SK-N-SH (cell line): ENCODE results near the gene ORM1. TPM values are rescaled to one million over a fixed set of nuclear protein-coding genes. Genes with fewer than 3 reads are reported as not detected.

ENCODE experiments used
- CTCF ChIA-PET: fragments of 300-600, 350-600 bp; formaldehyde crosslinking; extraction: SDS; loops from one replicate; lab custom pipeline; 2021; lab: Yijun Ruan, JAX
- POLR2A ChIA-PET: fragments of 350-600 bp; sonication (Branson Sonifier 250); formaldehyde crosslinking; extraction: SDS; loops from one replicate; lab custom pipeline; 2020; ENCODE audit warnings: antibody characterized with exemption, inconsistent platforms; lab: Yijun Ruan, JAX
- DNase-seq: peaks from one replicate; pipeline ENCODE4 v3.0.0; 2012
- H2AFZ ChIP-seq: fragments of 200-600 bp; sonication (generic); 2 replicates; pipeline ENCODE4 v1.8.1; 2016; ENCODE audit warnings: antibody characterized with exemption, mild to moderate bottlenecking, low read depth
- H3F3A ChIP-seq: fragments of 200-600 bp; sonication (generic); replicated peaks from 2 replicates; pipeline ENCODE3; 2016; ENCODE audit warnings: antibody characterized with exemption, mild to moderate bottlenecking; ENCODE audit not compliant: insufficient read depth
- H3K27ac ChIP-seq, 2 experiments: fragments of 200-500 bp in 1 of 2; fragments of 200-600 bp in 1 of 2; sonication (Bioruptor generic) in 1 of 2; sonication (generic), shearing (Covaris generic) in 1 of 2; 2 replicates each; pipeline versions ENCODE4 v1.5.1 to v1.6.1; 2014 to 2016; ENCODE audit warnings: low read depth in 2 of 2, inconsistent platforms in 1 of 2, low read length in 1 of 2, mild to moderate bottlenecking in 1 of 2, mixed read lengths in 1 of 2
- H3K27me3 ChIP-seq: fragments of 200-600 bp; sonication (generic), shearing (Covaris generic); 2 replicates; pipeline ENCODE4 v1.6.1; 2016; ENCODE audit warnings: mixed run types; ENCODE audit not compliant: insufficient read depth
- H3K36me3 ChIP-seq, 2 experiments: fragments of 200-500 bp in 1 of 2; fragments of 200-600 bp in 1 of 2; sonication (Bioruptor generic) in 1 of 2; sonication (generic) in 1 of 2; replicated peaks in 1 of 2; 2 replicates each; pipeline versions ENCODE3 to v1.5.1; 2014 to 2016; ENCODE audit warnings: low read length in 1 of 2, mild to moderate bottlenecking in 1 of 2; ENCODE audit not compliant: insufficient read depth in 2 of 2, control insufficient read depth in 1 of 2
- H3K4me1 ChIP-seq, 2 experiments: fragments of 200-500 bp in 1 of 2; fragments of 200-600 bp in 1 of 2; sonication (Bioruptor generic) in 1 of 2; sonication (generic), shearing (Covaris generic) in 1 of 2; 2 replicates each; pipeline versions ENCODE4 v1.5.1 to v1.6.1; 2014 to 2016; ENCODE audit warnings: low read depth in 1 of 2, low read length in 1 of 2, mixed run types in 1 of 2; ENCODE audit not compliant: insufficient read depth in 2 of 2, control insufficient read depth in 1 of 2
- H3K4me2 ChIP-seq: fragments of 200-600 bp; sonication (generic), shearing (Covaris generic); 2 replicates; pipeline ENCODE4 v1.6.1; 2017; ENCODE audit warnings: mixed run types
- H3K4me3 ChIP-seq, 2 experiments: fragments of 200-500 bp in 1 of 2; fragments of 200-600 bp in 1 of 2; sonication (Bioruptor generic) in 1 of 2; sonication (generic), shearing (Covaris generic) in 1 of 2; 2 replicates each; pipeline versions ENCODE4 v1.5.1 to v1.8.1; 2014 to 2016; ENCODE audit warnings: low read depth in 2 of 2, inconsistent platforms in 1 of 2, low read length in 1 of 2, mild to moderate bottlenecking in 1 of 2, mixed read lengths in 1 of 2, moderate library complexity in 1 of 2
- H3K79me2 ChIP-seq: fragments of 200-600 bp; sonication (generic); 2 replicates; pipeline ENCODE4 v1.8.1; 2017; ENCODE audit warnings: mild to moderate bottlenecking; ENCODE audit not compliant: insufficient read depth
- H3K9ac ChIP-seq: fragments of 200-600 bp; sonication (generic); 2 replicates; pipeline ENCODE4 v1.6.1; 2017; ENCODE audit warnings: mixed run types
- H3K9me2 ChIP-seq: fragments of 200-600 bp; sonication (generic); 2 replicates; pipeline ENCODE4 v1.6.1; 2017; ENCODE audit warnings: mixed run types
- H3K9me3 ChIP-seq: fragments of 200-600 bp; sonication (generic); 2 replicates; pipeline ENCODE4 v1.6.1; 2017; ENCODE audit warnings: mixed run types, mild to moderate bottlenecking, moderate library complexity
- H4K20me1 ChIP-seq: fragments of 200-600 bp; sonication (generic); 2 replicates; pipeline ENCODE4 v1.6.1; 2017; ENCODE audit warnings: mild to moderate bottlenecking, mixed run types; ENCODE audit not compliant: insufficient read depth
- CHD2 ChIP-seq: fragments of 150-350 bp; IDR thresholded peaks from 2 replicates; pipeline ENCODE4 v1.6.1; 2018; ENCODE audit warnings: low read length; ENCODE audit not compliant: partially characterized antibody
- ELF1 ChIP-seq: IDR thresholded peaks from 2 replicates; pipeline ENCODE4 v1.4.0; 2012
- FOXM1 ChIP-seq: IDR thresholded peaks from 2 replicates; pipeline ENCODE4 v1.4.0; 2012; ENCODE audit warnings: low read depth, mild to moderate bottlenecking
- JUND ChIP-seq: IDR thresholded peaks from 2 replicates; pipeline ENCODE4 v1.4.0; 2012
- MEF2A ChIP-seq: IDR thresholded peaks from 2 replicates; pipeline ENCODE4 v1.4.0; 2012; ENCODE audit warnings: low read depth, borderline replicate concordance
- MXI1 ChIP-seq: IDR thresholded peaks from 2 replicates; pipeline ENCODE4 v1.6.1; 2012; ENCODE audit warnings: mild to moderate bottlenecking, low read depth, low read length, improper control_type of control experiment
- RAD21 ChIP-seq: IDR thresholded peaks from 2 replicates; pipeline ENCODE4 v1.6.1; 2012; ENCODE audit warnings: mild to moderate bottlenecking, low read length
- REST ChIP-seq: IDR thresholded peaks from 2 replicates; pipeline ENCODE4 v1.6.1; 2012; ENCODE audit warnings: mild to moderate bottlenecking, low read depth, low read length, moderate library complexity
- RFX5 ChIP-seq: IDR thresholded peaks from 2 replicates; pipeline ENCODE4 v1.6.1; 2012; ENCODE audit warnings: mild to moderate bottlenecking, improper control_type of control experiment, low read length
- RXRA ChIP-seq: IDR thresholded peaks from 2 replicates; pipeline ENCODE4 v1.4.0; 2012; ENCODE audit warnings: low read depth, mild to moderate bottlenecking, borderline replicate concordance
- SMC3 ChIP-seq: IDR thresholded peaks from 2 replicates; pipeline ENCODE4 v1.6.1; 2012; ENCODE audit warnings: low read depth, low read length, improper control_type of control experiment
- TAF1 ChIP-seq: IDR thresholded peaks from 2 replicates; pipeline ENCODE4 v1.6.1; 2012; ENCODE audit warnings: low read depth, mild to moderate bottlenecking, low read length, moderate library complexity, borderline replicate concordance
- TCF12 ChIP-seq: IDR thresholded peaks from 2 replicates; pipeline ENCODE4 v1.4.0; 2012
- TEAD4 ChIP-seq: IDR thresholded peaks from 2 replicates; pipeline ENCODE4 v1.4.0; 2012; ENCODE audit warnings: mild to moderate bottlenecking, borderline replicate concordance; ENCODE audit not compliant: insufficient read depth
- USF1 ChIP-seq: IDR thresholded peaks from 2 replicates; pipeline ENCODE4 v1.4.0; 2012; ENCODE audit warnings: low read depth, borderline replicate concordance
- USF2 ChIP-seq: fragments of 150-350 bp; IDR thresholded peaks from 2 replicates; pipeline ENCODE4 v1.6.1; 2017; ENCODE audit warnings: antibody characterized with exemption, low read length, low read depth, borderline replicate concordance
- ZBTB33 ChIP-seq: IDR thresholded peaks from 2 replicates; pipeline ENCODE4 v1.4.0; 2012; ENCODE audit warnings: low read depth, borderline replicate concordance
- WGBS: methylation state at CpG from one replicate; pipeline ENCODE4 v1.1.6; 2017; ENCODE audit warnings: low lambda C conversion rate; 5-methylcytosine and 5-hydroxymethylcytosine counted together
- polyA plus RNA-seq, 3 experiments: library from polyadenylated mRNA; depleted of rRNA; stranded (reverse); fragments of >200 nt; gene quantifications; 2 replicates each; pipeline ENCODE4 v1.2.3, GENCODE V29; 2012
- TF ChIP-seq, protein P1 (sequence below): fragments of 150-350 bp; IDR thresholded peaks from 2 replicates; pipeline ENCODE4 v1.6.1; 2016; ENCODE audit warnings: mild to moderate bottlenecking, low read depth, low read length

ORM1 gene
- polyA plus RNA-seq, 1 of the 3 experiments (the other 2 are of a cell fraction) = not detected

DNA sequence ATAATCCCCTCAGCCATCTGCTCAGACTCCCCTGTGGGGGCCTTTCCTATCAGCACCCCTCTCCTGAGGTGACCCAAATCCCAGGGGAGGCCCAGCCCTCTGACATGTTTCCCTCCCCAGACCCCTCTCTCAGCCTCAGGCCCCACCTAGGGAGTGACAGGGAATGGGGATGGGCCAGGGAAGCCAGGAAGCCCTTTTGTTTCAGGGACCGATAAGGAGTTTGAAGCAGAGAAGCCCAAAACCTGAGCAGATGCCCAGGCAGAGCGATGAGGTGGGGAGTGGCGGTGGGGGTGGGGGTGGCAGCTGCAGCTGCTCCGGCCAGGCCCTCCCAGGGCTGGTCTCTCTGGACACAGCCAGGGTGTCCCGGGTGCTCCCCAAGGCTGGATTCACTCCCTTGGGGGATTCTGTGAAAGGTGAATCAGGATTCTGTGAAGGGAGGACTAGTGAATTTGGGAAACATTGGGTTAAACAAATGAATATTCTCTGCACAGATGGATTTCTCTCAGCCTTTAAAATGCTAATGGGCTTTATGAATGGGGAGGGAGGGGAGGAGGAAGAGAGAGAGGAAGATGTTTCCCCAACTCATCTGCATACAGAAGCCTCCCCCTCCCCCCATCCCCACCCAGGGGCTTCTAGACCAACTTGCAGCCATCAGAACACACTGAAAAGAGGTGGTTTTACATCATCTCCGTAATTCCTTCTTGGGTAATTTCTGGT, 47.5 kb downstream of the ORM1 start:
- POLR2A ChIA-PET = no interaction called here
- no peak for DNase-seq
- 95% methylated on average over 5 of the region's 6 CpGs for WGBS

GRCh38 chr9:114370968-114371320, 48.0 kb downstream of the ORM1 start:
- Histone ChIP-seq H3K79me2 (no peaks in the 10 kb centered on the region), H3K27ac (no peak overlapping the region), H4K20me1 (no peaks in the 10 kb centered on the region), H3K4me2 (no peak overlapping the region), H3K9me2 (no peaks in the 10 kb centered on the region), H3K36me3 (no peaks in the 10 kb centered on the region), H3F3A (peaks cover 3% of the 10 kb centered on the region), H3K27me3 (no peaks in the 10 kb centered on the region), H3K4me1 (peaks cover 5 to 18% of the 10 kb centered on the region in 2 experiments; a peak in 2 of 4 replicates), H3K9me3 (no peaks in the 10 kb centered on the region), H3K4me3 (no peak overlapping the region), H3K9ac (no peak overlapping the region), H2AFZ (no peak overlapping the region)
- CTCF ChIA-PET = interaction anchor here (0.5 to 1.4 kb wide), 5 partner anchors 13 to 80 kb away, joined by 3 to 7 read pairs (median 3); no protein-coding TSS in a partner anchor
- POLR2A ChIA-PET = no interaction called here
- DNase-seq = no peak
- WGBS = 92% methylated on average over 3 of the region's 4 CpGs
- TF ChIP-seq TAF1 = no peak
- TF ChIP-seq TCF12 = no peak
- TF ChIP-seq SMC3 = no peak
- TF ChIP-seq RAD21 = no peak
- TF ChIP-seq ELF1 = no peak
- no peak for TF ChIP-seq RXRA
- TF ChIP-seq REST = no peak
- TF ChIP-seq RFX5 = no peak
- no peak for TF ChIP-seq ZBTB33
- no peak for TF ChIP-seq CHD2

More for the DNA sequence above, 47.5 kb downstream of the ORM1 start:
- H3K9ac ChIP-seq = no peak overlapping the region
- H3K9me3 ChIP-seq = no peaks in the 10 kb centered on the region
- H3K27ac ChIP-seq = no peak overlapping the region
- H3K4me2 ChIP-seq = no peak overlapping the region
- CTCF ChIA-PET = interaction anchor here (0.8 kb wide), 1 partner anchor 79 kb away, joined by 3 read pairs; no protein-coding TSS in a partner anchor
- no peaks in the 10 kb centered on the region for H3K27me3 ChIP-seq
- no peak overlapping the region for H3K4me3 ChIP-seq
- TF ChIP-seq USF1 (no peak), RXRA (no peak), USF2 (no peak), JUND (no peak), MXI1 (no peak), FOXM1 (no peak), TEAD4 (no peak), ELF1 (no peak), TCF12 (no peak), MEF2A (no peak), RAD21 (no peak)
- TF ChIP-seq, protein P1, sequence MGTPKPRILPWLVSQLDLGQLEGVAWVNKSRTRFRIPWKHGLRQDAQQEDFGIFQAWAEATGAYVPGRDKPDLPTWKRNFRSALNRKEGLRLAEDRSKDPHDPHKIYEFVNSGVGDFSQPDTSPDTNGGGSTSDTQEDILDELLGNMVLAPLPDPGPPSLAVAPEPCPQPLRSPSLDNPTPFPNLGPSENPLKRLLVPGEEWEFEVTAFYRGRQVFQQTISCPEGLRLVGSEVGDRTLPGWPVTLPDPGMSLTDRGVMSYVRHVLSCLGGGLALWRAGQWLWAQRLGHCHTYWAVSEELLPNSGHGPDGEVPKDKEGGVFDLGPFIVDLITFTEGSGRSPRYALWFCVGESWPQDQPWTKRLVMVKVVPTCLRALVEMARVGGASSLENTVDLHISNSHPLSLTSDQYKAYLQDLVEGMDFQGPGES = no peak
- H3K4me1 ChIP-seq = peaks cover 5 to 18% of the 10 kb centered on the region in 2 experiments; a peak in 2 of 4 replicates
- no peak overlapping the region for H2AFZ ChIP-seq
- no peaks in the 10 kb centered on the region for H3K36me3 ChIP-seq
- H3K9me2 ChIP-seq = no peaks in the 10 kb centered on the region
- no peaks in the 10 kb centered on the region for H3K79me2 ChIP-seq
- H4K20me1 ChIP-seq = no peaks in the 10 kb centered on the region
- peaks cover 3% of the 10 kb centered on the region for H3F3A ChIP-seq
